ENCODE measurements around the gene CCDC184. TPM values are rescaled to one million over a fixed set of nuclear protein-coding genes. Genes with fewer than 3 reads are reported as not detected.
A peak's percentile ranks its signal among the peaks of the same experiment; 100 is the strongest.

Gene CCDC184
- polyA plus RNA-seq, 1 donor (not counting 4 experiments of a cell fraction or from before 2014, with no cell fraction given) = 0.21 TPM

GRCh38 chr12:48156652-48157017 is 26.8 kb upstream of the CCDC184 start:
- no peaks in the 10 kb centered on the region for H3K9me3 ChIP-seq (ENCODE audit: control insufficient read depth, low read depth, low read length)
- H4K20me1 ChIP-seq (ENCODE audit: control insufficient read depth, extremely low read depth, insufficient read depth, low read length) = no peaks in the 10 kb centered on the region
- peaks cover 13% of the 10 kb centered on the region for H3K4me1 ChIP-seq (ENCODE audit: control insufficient read depth, extremely low read depth, insufficient read depth, low read length)
- DNase-seq (ENCODE audit: low read depth, low spot score) (no peak), FAIRE-seq (no peak)
- TF ChIP-seq CTCF (optimal IDR thresholded peaks at IDR 0.05 in 1 of 3, IDR thresholded peaks at IDR 0.05 in 1 of 3, conservative IDR thresholded peaks at IDR 0.05 in 1 of 3; ENCODE audit: extremely low read depth in 1 of 3, insufficient read depth in 2 of 3, low read length in 3 of 3) (no peak), EZH2 (IDR thresholded peaks at IDR 0.05; ENCODE audit: low read length) (no peak)
- H3K27ac ChIP-seq (ENCODE audit: control insufficient read depth, insufficient read depth, low read length) = peak overlapping the region; percentile 30
- H3K36me3 ChIP-seq (ENCODE audit: control insufficient read depth in 2 of 2, extremely low read depth in 1 of 2, insufficient read depth in 2 of 2, low read length in 2 of 2) = peaks cover 0 to 5% of the 10 kb centered on the region in 2 experiments
- no peaks in the 10 kb centered on the region for H3K9me1 ChIP-seq (ENCODE audit: control insufficient read depth, extremely low read depth, insufficient read depth, low read length)
- H3K4me2 ChIP-seq (ENCODE audit: control insufficient read depth, extremely low read depth, insufficient read depth, low read depth, low read length) = peak overlapping the region; percentile 98
- dilution Hi-C loops (cut with MboI; ENCODE audit: extremely low pct_ligation_motif_present, low sequenced_read_pairs) = no loop called here
- H3K4me3 ChIP-seq (ENCODE audit: control insufficient read depth in 2 of 3, extremely low read depth in 1 of 3, insufficient read depth in 2 of 3, low read depth in 1 of 3, low read length in 3 of 3) = peak overlapping the region; percentile 67 to 99 (median 98)
- H3K79me2 ChIP-seq (ENCODE audit: control insufficient read depth, insufficient read depth, low read length) = peaks cover 9% of the 10 kb centered on the region
- no peaks in the 10 kb centered on the region for H3K27me3 ChIP-seq (ENCODE audit: control insufficient read depth, extremely low read depth, insufficient read depth, low read length)
- peak overlapping the region; percentile 84 for H3K9ac ChIP-seq (ENCODE audit: control insufficient read depth, extremely low read depth, insufficient read depth, low read length)
- peak overlapping the region; percentile 100 for H2AFZ ChIP-seq (ENCODE audit: control insufficient read depth, low read length)

- Histone ChIP-seq H3K4me1 (ENCODE audit: control insufficient read depth, extremely low read depth, insufficient read depth, low read length) (peaks cover 13% of the 10 kb centered on the region), H3K27me3 (ENCODE audit: control insufficient read depth, extremely low read depth, insufficient read depth, low read length) (no peaks in the 10 kb centered on the region), H3K79me2 (ENCODE audit: control insufficient read depth, insufficient read depth, low read length) (peaks cover 9% of the 10 kb centered on the region), H3K27ac (ENCODE audit: control insufficient read depth, insufficient read depth, low read length) (peak within 1 kb of the TSS; percentile 78), H3K9me3 (ENCODE audit: control insufficient read depth, low read depth, low read length) (no peaks in the 10 kb centered on the region), H3K9ac (ENCODE audit: control insufficient read depth, extremely low read depth, insufficient read depth, low read length) (peak within 1 kb of the TSS; percentile 84), H3K4me2 (ENCODE audit: control insufficient read depth, extremely low read depth, insufficient read depth, low read depth, low read length) (peak within 1 kb of the TSS; percentile 98), H3K4me3 (ENCODE audit: control insufficient read depth in 2 of 3, extremely low read depth in 1 of 3, insufficient read depth in 2 of 3, low read depth in 1 of 3, low read length in 3 of 3) (peak within 1 kb of the TSS; percentile 67 to 99 (median 98)), H4K20me1 (ENCODE audit: control insufficient read depth, extremely low read depth, insufficient read depth, low read length) (no peaks in the 10 kb centered on the region), H3K36me3 (ENCODE audit: control insufficient read depth in 2 of 2, extremely low read depth in 1 of 2, insufficient read depth in 2 of 2, low read length in 2 of 2) (peaks cover 0 to 5% of the 10 kb centered on the region in 2 experiments), H2AFZ (ENCODE audit: control insufficient read depth, low read length) (peak within 1 kb of the TSS; percentile 100), H3K9me1 (ENCODE audit: control insufficient read depth, extremely low read depth, insufficient read depth, low read length) (no peaks in the 10 kb centered on the region)
- TF ChIP-seq EZH2 (IDR thresholded peaks at IDR 0.05; ENCODE audit: low read length) = no peak
- peak; percentile 53 to 60 (median 53) for TF ChIP-seq CTCF (optimal IDR thresholded peaks at IDR 0.05 in 1 of 3, IDR thresholded peaks at IDR 0.05 in 1 of 3, conservative IDR thresholded peaks at IDR 0.05 in 1 of 3; ENCODE audit: extremely low read depth in 1 of 3, insufficient read depth in 2 of 3, low read length in 3 of 3)
- dilution Hi-C loops (cut with MboI; ENCODE audit: extremely low pct_ligation_motif_present, low sequenced_read_pairs) = no loop called here
- FAIRE-seq (peak; percentile 79), DNase-seq (ENCODE audit: low read depth, low spot score) (peak; percentile 76)
These were observed 26.2 kb upstream of the CCDC184 start, which contains the start of gene ASB8 for GRCh38 chr12:48157018-48157888. TSS of gene ASB8 (minus strand) at chr12:48157515. CDS start at chr12:48153496, 4,019 bp downstream.
